Eye (tissue), 1 donor: ENCODE data around the gene LYPLA2.
"Not testable (repeated sequence)": the region's sequence is repeated elsewhere in the genome, so short reads cannot be mapped to it uniquely, and the experiment has no call there.

ENCODE experiments used
- DNase-seq: peaks from one replicate; pipeline ENCODE4 v3.0.0-alpha.2; 2015

The LYPLA2 gene

GRCh38 chr1:23801338-23801748 is 10.4 kb downstream of the LYPLA2 start:
- DNase-seq = no peak

- no peak for DNase-seq
Measured at GRCh38 chr1:23801876-23802275, 10.9 kb downstream of the LYPLA2 start.

- not testable (repeated sequence) for DNase-seq
Measured at GRCh38 chr1:23802809-23803342, 11.9 kb downstream of the LYPLA2 start.

- no peak for DNase-seq
Measured at GRCh38 chr1:23803674-23804073, 12.7 kb downstream of the LYPLA2 start.

- no peak for DNase-seq
Measured at GRCh38 chr1:23804183-23804835, 13.4 kb downstream of the LYPLA2 start.

GRCh38 chr1:23805025-23805424 is 14.1 kb downstream of the LYPLA2 start:
- DNase-seq = no peak

- DNase-seq = no peak
Measured at GRCh38 chr1:23806280-23806679, 15.3 kb downstream of the LYPLA2 start.

GRCh38 chr1:23807453-23807852 is 16.5 kb downstream of the LYPLA2 start:
- no peak for DNase-seq

GRCh38 chr1:23809751-23810171 is 18.8 kb downstream of the LYPLA2 start:
- peak; percentile 50 for DNase-seq

- DNase-seq = peak; percentile 54
Measured at GRCh38 chr1:23810818-23811540, 20.0 kb downstream of the LYPLA2 start.

- DNase-seq = no peak
Measured at GRCh38 chr1:23814016-23814415, 23.1 kb downstream of the LYPLA2 start.

- no peak for DNase-seq
Measured at GRCh38 chr1:23816361-23816760, 25.4 kb downstream of the LYPLA2 start.

- no peak for DNase-seq
Measured at GRCh38 chr1:23816906-23817305, 26.0 kb downstream of the LYPLA2 start.

- no peak for DNase-seq
Measured at GRCh38 chr1:23817633-23818032, 26.7 kb downstream of the LYPLA2 start.

- no peak for DNase-seq
Measured at GRCh38 chr1:23823767-23824166, 32.8 kb downstream of the LYPLA2 start.

GRCh38 chr1:23824711-23825075 is 33.7 kb downstream of the LYPLA2 start:
- DNase-seq = no peak

- peak; percentile 97 for DNase-seq
Measured at GRCh38 chr1:23825076-23825761, 34.3 kb downstream of the LYPLA2 start, which contains the start of gene HMGCL. Gene HMGCL, minus strand, starts transcription at chr1:23825429. Its CDS starts 14 bp downstream, at chr1:23825415.

- DNase-seq = peak; percentile 40
Measured at GRCh38 chr1:23825762-23826522, 35.0 kb downstream of the LYPLA2 start.

GRCh38 chr1:23826590-23826989 is 35.6 kb downstream of the LYPLA2 start:
- not testable (repeated sequence) for DNase-seq

GRCh38 chr1:23827717-23828116 is 36.8 kb downstream of the LYPLA2 start:
- DNase-seq = no peak

GRCh38 chr1:23834156-23834555 is 43.2 kb downstream of the LYPLA2 start:
- not testable (repeated sequence) for DNase-seq

- DNase-seq = no peak
Measured at GRCh38 chr1:23836037-23836436, 45.1 kb downstream of the LYPLA2 start.

GRCh38 chr1:23837908-23838307 is 47.0 kb downstream of the LYPLA2 start:
- DNase-seq = no peak
